Psoas muscle (tissue), 8 donors: ENCODE results near the gene SYNDIG1. TPM values are rescaled to one million over a fixed set of nuclear protein-coding genes. Genes with fewer than 3 reads are reported as not detected.

Experiments
- ATAC-seq, 4 donors: fragments of 200-7000 bp; cut with Tn5 transposase; one replicate each; pipeline ENCODE4 v1.9.1; 2020; ENCODE audit warnings: moderate library complexity in 3 of 4, mild to moderate bottlenecking in 2 of 4
- DNase-seq, 2 donors: peaks; one replicate each; pipeline ENCODE4 v3.0.0-alpha.2; 2020
- H3K27ac ChIP-seq: fragments of 200-600 bp; one replicate; pipeline ENCODE4 v1.8.0; 2022
- H3K27me3 ChIP-seq, 3 donors: fragments of 200-600 bp in 1 of 3; one replicate each; pipeline versions ENCODE4 v1.6.1 to v1.8.0; 2013 to 2022; ENCODE audit warnings: low read length in 2 of 3, mild to moderate bottlenecking in 2 of 3, moderate library complexity in 1 of 3; ENCODE audit not compliant: insufficient read depth in 3 of 3
- H3K36me3 ChIP-seq, 2 donors: fragments of 200-600 bp in 1 of 2; one replicate each; pipeline versions ENCODE4 v1.6.1 to v1.8.0; 2013 to 2022; ENCODE audit warnings: low read depth in 1 of 2, mild to moderate bottlenecking in 1 of 2, moderate library complexity in 1 of 2; ENCODE audit not compliant: insufficient read depth in 1 of 2
- H3K4me1 ChIP-seq: fragments of 200-600 bp; one replicate; pipeline ENCODE4 v1.8.0; 2022
- H3K4me3 ChIP-seq: fragments of 200-600 bp; one replicate; pipeline ENCODE4 v1.8.0; 2022; ENCODE audit warnings: mild to moderate bottlenecking
- H3K9me3 ChIP-seq: fragments of 200-600 bp; one replicate; pipeline ENCODE4 v1.8.0; 2022
- CTCF ChIP-seq: fragments of 200-600 bp; IDR thresholded peaks from one replicate; pipeline ENCODE4 v1.8.0; 2022; ENCODE audit warnings: antibody characterized with exemption
- WGBS, 3 donors: extraction: QIAGEN DNeasy Blood & Tissue Kit; methylation state at CpG; one replicate each; pipeline versions ENCODE4 v1.1.6 to v1.1.7; 2013; 5-methylcytosine and 5-hydroxymethylcytosine counted together
- intact Hi-C, 2 donors: fragments of 100-400 bp; cut with DNase I; formaldehyde crosslinking; loops; one replicate each; pipeline versions ENCODE4 v1.11.0 to v1.14.2; 2022
- polyA plus RNA-seq, 3 donors: library from polyadenylated mRNA; stranded (reverse); fragments of 200-250 nt; gene quantifications; one replicate each; pipeline ENCODE4 v1.2.3, GENCODE V29; 2013
- total RNA-seq, 4 donors: library from RNA; stranded (reverse); fragmentation: NEBNext Ultra II Directional in 2 of 4; extraction: Animal tissue kit (Norgen Biotek cat#: 25700) in 2 of 4; gene quantifications; one replicate each; pipeline versions ENCODE4 v1.2.1 to v1.2.4, GENCODE V29; 2021 to 2023
- donor health status: healthy with polysubstance abuse.
- donor health status: DM: no; HTN: no; CAD: no; lungs with moderate emphysema.
- donor health status: Bipolar disorder and iron deficiency.
- donor health status: healthy.
- donor health status: DM: yes; HTN: yes; CAD: no.
- donor health status: DM: no; HTN: no; CAD: no.
- donor health status: DM: no; HTN: no; CAD: no.
- donor health status: DM: yes; HTN: yes; CAD: no.

Gene SYNDIG1
- total and polyA plus RNA-seq, 7 donors: 0.03 to 0.10 TPM; not detected in 5

GRCh38 chr20:24444526-24445190 lies 24.8 kb upstream of the SYNDIG1 start:
- Histone ChIP-seq H3K4me1 (no peaks in the 10 kb centered on the region), H3K9me3 (no peaks in the 10 kb centered on the region), H3K4me3 (no peak overlapping the region), H3K27ac (no peak overlapping the region), H3K36me3 (no peaks in the 10 kb centered on the region), H3K27me3 (no peaks in the 10 kb centered on the region)
- TF ChIP-seq CTCF: no peak
- DNase-seq (no peak), ATAC-seq (no peak)
- 72 to 79% (median 76%) methylated on average over 7 of the region's 7 CpGs for WGBS, 3 donors
- intact Hi-C loops: no loop called here

GRCh38 chr20:24445510-24446170 lies 23.8 kb upstream of the SYNDIG1 start:
- WGBS, 3 donors: 65 to 75% (median 73%) methylated on average over 11 of the region's 11 CpGs
- DNase-seq (no peak), ATAC-seq (no peak)
- no peaks in the 10 kb centered on the region for H3K27me3 ChIP-seq
- no peak overlapping the region for H3K27ac ChIP-seq
- no peaks in the 10 kb centered on the region for H3K4me1 ChIP-seq
- H3K4me3 ChIP-seq: no peak overlapping the region
- no peak for TF ChIP-seq CTCF
- H3K9me3 ChIP-seq: no peaks in the 10 kb centered on the region
- no peaks in the 10 kb centered on the region for H3K36me3 ChIP-seq
- intact Hi-C loops: no loop called here

GRCh38 chr20:24446811-24447210 lies 22.6 kb upstream of the SYNDIG1 start:
- ATAC-seq: no peak
- WGBS, 3 donors: 56 to 73% (median 64%) methylated on average over 2 of the region's 2 CpGs

GRCh38 chr20:24448170-24448569 lies 21.3 kb upstream of the SYNDIG1 start:
- Histone ChIP-seq H3K4me1 (no peaks in the 10 kb centered on the region), H3K9me3 (no peaks in the 10 kb centered on the region), H3K36me3 (no peaks in the 10 kb centered on the region), H3K27me3 (peaks cover 0 to 3% (median 0%) of the 10 kb centered on the region in 3 donors), H3K27ac (no peak overlapping the region), H3K4me3 (no peak overlapping the region)
- intact Hi-C loops: no loop called here
- ATAC-seq (no peak), DNase-seq (no peak)
- TF ChIP-seq CTCF: no peak
- 84 to 91% (median 85%) methylated on average over 7 of the region's 7 CpGs for WGBS, 3 donors

More at GRCh38 chr20:24446811-24447210, 22.6 kb upstream of the SYNDIG1 start:
- no peaks in the 10 kb centered on the region for H3K4me1 ChIP-seq
- H3K36me3 ChIP-seq: no peaks in the 10 kb centered on the region
- intact Hi-C loops: no loop called here
- no peak for DNase-seq
- H3K9me3 ChIP-seq: no peaks in the 10 kb centered on the region
- H3K4me3 ChIP-seq: no peak overlapping the region
- no peaks in the 10 kb centered on the region for H3K27me3 ChIP-seq
- no peak for TF ChIP-seq CTCF
- H3K27ac ChIP-seq: no peak overlapping the region
